GM19395 (cell line): Measurements from ENCODE around the gene SYT17.

ENCODE experiments used
- ATAC-seq: cut with Tn5 transposase; IDR thresholded peaks from one replicate; pipeline ENCODE4 v1.9.1; 2021; ENCODE audit warnings: mild to moderate bottlenecking, moderate library complexity; ENCODE audit not compliant: unreplicated experiment

SYT17 gene

DNA sequence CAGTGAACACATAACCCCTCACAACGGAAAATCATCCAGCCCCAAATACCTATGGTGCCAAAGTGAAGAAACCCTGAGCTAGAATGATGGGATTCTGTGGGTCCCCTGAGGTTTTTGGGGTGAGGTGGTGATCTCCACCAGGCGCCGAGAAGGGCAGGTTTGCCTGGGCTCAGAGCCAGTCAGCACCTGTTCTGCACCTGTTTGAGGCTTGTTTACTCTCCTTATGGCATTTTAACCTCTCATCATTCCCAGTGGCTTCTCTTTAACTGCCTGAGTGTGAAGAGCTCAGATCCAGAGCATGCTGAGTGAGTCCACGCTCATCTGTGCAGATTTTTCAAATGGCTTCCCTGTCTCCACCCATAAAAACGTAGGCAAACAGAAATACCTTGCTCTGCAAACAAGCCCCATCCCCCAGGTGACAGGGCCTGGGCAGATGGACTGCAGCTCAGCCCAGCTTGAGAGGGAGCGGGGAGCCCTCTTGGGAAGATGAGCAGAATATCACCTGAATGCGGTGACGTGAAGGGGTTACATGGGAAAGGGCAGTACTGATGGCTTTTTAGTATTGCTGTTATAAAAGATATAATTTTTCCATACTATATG lies 77.4 kb downstream of the SYT17 start:
- no peak for ATAC-seq

- no peak for ATAC-seq
Observed at GRCh38 chr16:19252904-19253303, 84.9 kb downstream of the SYT17 start.

DNA sequence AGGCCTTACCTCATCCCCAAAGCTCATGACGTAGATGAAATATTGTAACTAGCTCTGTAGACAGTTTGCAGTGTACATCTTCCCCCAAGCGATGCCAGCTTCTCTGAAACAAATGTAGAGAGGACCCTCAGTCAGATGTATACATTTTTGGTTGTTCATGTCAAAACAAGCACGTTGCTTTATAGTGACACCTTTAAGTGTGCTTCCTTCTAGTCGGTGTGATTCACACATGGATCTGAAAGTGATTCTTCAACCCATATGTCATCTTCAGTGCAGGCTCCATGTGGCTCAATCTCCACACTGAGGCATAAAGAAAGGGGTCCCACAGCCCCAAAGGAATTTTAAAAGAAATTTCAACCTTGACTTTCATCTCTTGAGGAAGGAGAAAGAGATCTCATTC lies 86.6 kb downstream of the SYT17 start:
- ATAC-seq = no peak

GRCh38 chr16:19264123-19264673 lies 96.2 kb downstream of the SYT17 start:
- ATAC-seq = no peak

DNA sequence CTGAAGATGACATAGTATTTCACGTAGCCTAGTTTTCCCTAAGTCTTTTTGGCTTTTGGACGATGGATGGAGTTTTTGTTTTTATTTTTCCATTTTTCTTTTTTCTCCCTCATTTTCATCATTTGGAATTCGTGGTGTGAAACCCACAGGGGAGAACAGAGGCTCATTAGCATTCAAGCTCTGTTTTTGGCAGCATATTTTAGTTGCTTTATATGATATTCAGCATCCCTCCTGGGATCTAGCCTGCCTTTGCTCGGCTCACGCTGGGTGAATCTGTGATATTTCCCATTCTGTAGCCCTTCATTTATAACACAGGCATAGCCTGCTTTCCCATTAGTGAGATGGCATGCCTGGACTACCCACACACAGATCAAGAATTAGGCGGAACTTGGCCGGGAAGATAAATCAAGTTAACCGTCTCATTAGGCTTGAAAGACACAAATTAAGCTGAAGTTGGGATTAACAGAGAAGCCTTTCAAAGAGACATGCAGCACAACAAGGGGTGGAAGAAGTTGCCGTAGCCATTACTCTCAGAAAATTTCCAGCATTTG lies 97.4 kb downstream of the SYT17 start:
- ATAC-seq = no peak

- ATAC-seq = no peak
Observed at GRCh38 chr16:19266774-19267173, 98.7 kb downstream of the SYT17 start.

DNA sequence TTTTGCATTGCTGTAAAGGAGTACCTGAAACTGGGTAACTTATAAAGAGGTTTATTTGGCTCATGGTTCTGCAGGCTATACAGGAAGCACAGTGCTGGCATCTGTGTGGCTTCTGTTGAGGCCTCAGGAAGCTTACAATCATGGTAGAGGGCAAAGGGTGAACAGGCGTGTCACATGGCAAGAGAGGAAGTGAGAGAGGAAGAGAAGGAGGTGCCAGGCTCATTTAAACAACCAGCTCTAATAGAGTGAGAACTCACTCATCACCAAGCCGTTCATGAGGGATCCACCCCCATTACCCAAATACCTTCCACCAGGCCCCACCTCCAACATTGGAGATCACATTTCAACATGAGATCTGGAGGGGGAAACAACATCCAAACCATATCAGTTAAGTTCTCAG lies 101.1 kb downstream of the SYT17 start:
- no peak for ATAC-seq

GRCh38 chr16:19274165-19274797 lies 106.2 kb downstream of the SYT17 start:
- no peak for ATAC-seq

GRCh38 chr16:19278403-19278802 lies 110.4 kb downstream of the SYT17 start:
- no peak for ATAC-seq

DNA sequence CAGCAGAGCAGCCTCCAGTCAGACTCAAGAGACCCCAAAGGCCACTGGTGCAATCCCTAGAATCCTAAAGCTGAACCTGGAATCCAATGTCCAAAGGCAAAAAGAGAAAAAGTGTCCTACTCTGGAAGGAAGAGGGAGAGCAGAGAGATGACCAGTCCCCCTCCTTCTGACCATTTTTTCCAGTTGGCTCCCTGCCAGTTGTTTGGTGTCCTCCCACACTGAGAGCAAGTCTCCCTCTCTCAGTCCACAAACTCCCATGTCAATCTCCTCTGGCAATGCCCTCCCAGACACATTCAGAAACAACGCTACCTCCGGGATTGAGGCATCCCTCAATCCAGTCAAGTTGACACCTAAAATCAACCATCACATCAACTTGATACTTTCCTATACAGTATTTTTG lies 113.2 kb downstream of the SYT17 start:
- ATAC-seq = no peak

DNA sequence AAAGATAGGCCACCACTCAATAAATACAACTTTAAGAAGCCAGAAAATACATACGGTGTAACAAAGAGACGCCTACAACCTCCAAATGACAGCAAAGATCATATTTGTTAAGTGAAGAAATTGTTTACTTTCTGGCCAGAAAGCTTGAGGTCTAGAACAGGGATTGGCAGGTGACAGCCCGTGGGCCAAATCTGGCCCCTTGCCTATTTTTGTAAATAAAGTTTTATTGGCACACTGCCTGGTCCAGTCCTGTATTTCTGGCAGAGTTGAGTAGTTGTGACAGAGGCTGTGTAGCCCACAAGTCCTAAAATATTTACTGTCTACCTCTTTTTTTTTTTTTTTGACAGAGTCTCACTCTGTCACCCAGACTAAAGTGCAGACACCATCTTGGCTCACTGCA lies 114.1 kb downstream of the SYT17 start:
- ATAC-seq = no peak

GRCh38 chr16:19283637-19284036 lies 115.6 kb downstream of the SYT17 start:
- no peak for ATAC-seq

GRCh38 chr16:19284207-19284606 lies 116.2 kb downstream of the SYT17 start:
- no peak for ATAC-seq

DNA sequence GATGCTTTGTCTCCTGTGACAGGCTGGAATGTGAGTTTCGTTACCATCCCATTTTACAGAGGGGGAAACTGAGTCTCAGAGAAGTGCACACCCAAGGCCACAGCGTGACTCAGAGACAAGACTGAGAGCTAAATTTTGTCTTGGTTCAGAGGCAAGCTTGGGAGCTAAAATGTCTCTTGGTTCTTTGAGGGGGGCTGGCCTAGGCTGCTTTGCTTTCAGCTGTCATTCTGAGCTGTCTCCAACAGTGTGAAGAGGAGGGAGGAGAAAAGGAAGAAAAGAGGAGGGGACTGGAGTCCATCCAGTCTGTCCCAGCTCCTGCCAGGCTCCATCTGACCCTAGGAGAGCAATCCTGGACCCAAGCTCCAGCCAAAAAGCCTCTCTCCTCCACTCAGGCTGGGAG lies 117.4 kb downstream of the SYT17 start, which contains the start of gene CLEC19A:
CLEC19A (plus strand) TSS at position 301 of the 400 bp plus-strand sequence. CDS start 121 bp downstream, outside the sequence.
- ATAC-seq = no peak

- no peak for ATAC-seq
Observed at GRCh38 chr16:19286827-19287226, 118.8 kb downstream of the SYT17 start.

- no peak for ATAC-seq
Observed at GRCh38 chr16:19287241-19287640, 119.2 kb downstream of the SYT17 start.

DNA sequence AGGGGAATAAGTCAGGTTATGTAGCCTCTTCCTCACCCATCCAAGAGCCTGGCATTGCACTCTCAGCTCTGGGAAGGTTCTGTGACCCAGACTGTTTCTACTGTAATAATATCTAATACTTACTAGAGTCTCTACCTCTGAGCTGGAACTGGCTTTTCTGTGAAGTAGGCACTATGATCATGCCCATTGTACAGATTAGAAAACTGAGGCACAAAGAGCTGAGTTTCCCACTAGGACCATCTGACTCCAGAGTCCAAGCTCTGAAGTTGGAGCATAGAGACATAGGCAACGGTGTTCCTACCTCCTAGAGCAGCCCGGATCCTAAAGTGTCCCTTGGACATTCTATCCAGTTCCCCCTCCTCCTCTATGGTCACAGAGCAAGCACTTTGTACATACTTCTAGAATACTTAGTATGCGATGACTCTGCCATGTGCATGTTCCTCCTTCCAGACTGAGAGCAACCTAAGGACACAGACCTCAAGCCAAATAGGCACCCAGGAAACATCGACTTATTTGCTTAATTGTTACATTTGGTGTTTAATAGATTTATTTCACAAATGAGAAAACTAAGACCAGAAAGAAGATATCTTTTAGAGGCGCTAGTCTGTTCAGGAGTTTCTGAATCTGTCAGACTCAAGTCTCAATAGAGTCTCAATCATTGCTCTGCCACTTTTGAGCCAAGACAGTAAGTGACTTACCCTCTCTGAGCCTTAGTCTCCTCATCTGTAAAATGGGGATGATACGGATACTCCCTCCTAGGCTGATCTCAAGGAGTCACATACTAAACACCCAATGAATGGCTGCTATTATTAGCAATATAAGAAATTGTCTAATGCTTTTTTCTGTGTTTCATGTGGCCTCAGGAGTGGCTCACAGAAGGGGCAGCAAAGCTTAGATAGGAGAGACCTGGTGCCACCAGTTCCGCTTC lies 121.1 kb downstream of the SYT17 start:
- ATAC-seq = no peak

DNA sequence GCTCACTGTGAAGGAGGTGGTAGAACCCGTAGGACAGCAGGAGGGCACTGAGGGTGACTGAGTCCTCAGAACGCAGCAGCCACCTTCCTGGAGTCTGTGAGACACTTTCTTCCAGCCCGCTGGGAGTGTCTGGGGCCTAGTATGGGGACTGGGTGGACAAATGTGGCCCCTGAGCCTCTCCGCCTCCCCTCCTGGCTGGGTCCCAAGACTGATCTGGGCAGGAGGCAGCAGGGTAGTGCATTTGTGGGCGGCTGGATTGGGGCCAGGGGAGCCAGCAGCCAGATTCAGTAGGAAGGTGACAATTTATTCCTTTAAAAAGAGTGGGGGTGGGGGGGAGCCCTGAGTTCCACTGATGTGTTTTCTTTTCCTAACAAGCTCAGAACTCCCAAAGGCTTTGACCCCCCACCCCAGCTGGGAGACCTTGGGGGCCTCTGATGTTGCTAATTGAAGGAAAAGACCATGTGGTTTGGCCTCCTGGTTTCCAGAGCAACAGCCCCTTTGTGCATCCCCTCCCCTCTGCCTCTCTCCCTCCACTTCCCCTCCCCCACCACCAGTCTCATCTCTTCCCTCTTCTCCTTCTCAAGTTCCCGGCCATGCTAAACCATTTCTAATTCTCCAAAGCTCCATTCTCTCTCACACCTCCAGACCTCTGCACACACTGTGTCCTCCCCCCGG lies 121.9 kb downstream of the SYT17 start:
- ATAC-seq = no peak

- no peak for ATAC-seq
Observed at GRCh38 chr16:19290860-19291259, 122.8 kb downstream of the SYT17 start.

DNA sequence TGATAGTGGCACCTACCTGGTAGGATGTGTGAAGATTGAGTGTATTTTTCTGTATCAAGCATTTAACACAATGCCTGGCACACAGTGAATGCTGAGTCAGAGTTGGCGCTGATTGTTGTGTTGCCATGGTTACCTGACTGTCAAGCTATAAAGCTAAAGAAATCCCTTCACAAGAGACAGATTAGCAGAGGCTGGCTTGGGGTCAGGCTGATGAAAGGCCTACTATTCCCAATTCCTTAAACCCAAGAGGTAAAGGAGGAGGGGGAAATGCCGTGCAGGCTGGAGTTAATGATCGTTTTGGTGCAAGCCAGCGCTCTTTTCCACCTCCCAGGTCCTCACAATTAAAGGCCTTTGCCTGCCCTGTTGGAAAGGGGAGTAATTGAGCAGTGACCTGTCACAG lies 123.4 kb downstream of the SYT17 start:
- ATAC-seq = no peak

DNA sequence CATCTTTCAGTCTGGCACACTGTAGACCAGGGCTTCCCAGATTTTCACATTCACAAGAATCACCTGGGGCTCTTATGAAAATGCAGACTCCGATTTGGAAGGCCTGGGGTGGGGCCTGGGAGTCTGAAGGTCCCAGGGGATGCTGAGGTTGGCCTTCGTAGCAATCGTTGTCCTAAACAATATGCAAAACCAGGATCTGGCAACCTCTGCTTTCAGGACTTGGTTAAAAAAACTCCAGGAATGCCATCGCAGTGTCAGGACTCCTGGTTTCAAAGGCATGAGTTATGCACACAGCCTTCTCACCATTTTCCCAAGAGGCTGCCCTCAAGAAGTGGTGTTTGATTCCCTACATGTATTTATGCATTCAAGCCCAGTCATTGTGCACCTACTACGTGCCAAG lies 124.1 kb downstream of the SYT17 start:
- no peak for ATAC-seq
